COLO829 (cell line): Measurements from ENCODE around the gene CELA2B.

ENCODE experiments used
- DNase-seq: peaks from one replicate; pipeline ENCODE4 v3.0.0; 2012; ENCODE audit warnings: low spot score

The CELA2B gene

DNA sequence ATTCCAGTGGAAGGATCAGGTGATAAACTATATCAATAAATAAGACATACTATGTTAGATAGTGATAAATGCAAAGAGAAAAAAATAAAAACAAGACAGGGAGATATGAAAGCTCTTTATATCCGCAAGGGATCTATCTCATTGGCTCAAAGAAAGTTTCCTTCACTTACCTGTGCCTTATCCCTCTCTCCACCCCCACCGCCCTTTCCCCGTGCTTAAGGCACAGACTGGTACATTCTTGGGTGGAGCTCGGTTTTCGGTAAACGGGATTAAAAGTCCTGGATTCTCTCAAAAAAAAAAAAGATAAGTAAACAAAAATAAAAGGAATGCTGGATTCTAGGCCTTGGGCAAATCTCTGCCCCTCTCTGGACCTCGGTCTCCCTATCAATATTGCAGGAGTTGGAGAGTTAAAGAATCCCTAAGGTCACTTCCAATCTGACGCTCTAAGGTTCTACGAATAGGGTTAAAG is 50.2 kb downstream of the CELA2B start:
- DNase-seq = no peak

DNA sequence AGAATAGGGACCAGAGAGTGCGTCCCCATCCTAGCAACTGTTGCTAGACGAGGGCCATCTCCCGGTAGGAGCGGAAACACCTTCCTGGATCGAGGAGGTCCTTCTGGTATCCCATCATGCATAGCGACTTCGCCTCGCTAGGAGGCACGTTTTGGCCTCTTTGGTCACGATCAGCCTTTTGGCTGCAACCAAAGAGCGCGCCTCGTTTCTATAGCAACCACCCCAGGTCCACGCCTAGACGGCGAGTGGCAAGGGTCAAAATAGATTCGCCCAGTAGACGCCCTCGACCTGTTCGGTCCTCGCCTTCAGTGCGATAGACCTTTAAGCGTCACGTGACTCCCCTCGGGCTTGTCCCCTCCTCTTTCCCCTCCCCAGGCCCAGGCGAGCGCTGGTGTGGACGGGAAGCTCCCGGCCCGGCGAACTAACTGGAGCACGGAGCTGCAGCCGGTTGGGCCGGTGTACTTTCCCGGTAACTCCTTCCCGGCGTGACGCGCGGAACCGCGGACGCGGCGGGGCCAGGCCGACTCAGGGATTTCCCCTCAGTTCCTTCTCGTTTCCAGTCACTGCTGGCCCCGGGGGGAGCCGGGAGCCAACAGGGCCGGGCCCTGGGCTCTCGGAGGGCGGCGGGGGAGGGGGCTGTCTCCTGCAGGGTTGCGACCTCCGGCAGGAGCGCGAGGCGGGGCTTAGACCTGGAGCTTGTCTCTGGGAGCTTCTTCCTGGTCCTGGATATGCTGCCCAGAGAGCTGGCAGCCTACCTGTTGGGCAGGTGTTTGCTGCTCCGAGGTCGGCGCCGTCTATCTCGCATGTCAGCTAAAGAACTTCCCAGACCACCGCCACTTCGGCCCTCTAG is 50.8 kb downstream of the CELA2B start, which contains the start of gene DNAJC16:
DNAJC16 (plus strand) TSS at position 359 of the 850 bp plus-strand sequence. CDS start 2,258 bp downstream, outside the sequence.
- DNase-seq = peak; percentile 95

DNA sequence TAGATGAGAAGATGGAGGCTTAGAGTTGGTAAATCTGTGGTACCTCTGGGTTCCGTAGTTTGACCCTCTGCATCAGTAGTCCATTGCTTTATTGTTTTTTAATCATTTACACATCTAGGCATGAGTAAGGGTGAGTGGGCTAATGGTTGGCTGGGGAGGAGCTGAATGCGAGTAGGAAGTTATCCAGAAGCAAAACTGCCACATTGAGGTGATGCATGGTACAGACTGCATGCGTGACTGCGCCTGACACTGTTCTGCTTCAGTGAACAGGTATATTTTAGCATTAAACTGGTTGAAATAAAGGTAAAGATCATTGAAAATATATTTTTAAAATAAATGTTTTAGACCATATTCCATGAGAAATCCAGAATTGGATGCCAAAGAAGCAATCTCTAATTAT is 55.1 kb downstream of the CELA2B start:
- no peak for DNase-seq

DNA sequence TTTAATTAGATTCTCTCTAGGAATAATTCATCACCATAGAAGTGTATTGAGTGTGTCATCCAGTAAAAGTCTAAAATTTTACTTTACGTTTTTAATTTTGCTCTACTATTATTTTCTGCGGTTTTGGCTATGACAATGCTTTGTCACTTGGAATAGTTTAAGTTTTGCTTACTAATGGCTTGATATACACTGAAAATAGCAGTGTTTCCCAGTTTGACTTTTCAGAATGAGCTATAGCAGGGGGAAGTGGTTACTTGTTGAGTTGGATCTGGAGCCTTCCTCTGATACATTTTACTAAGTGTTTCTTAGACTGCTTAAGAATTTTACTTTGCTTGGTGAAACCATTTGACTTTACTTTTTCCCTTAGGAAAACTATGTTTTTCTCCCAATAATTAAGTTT is 55.8 kb downstream of the CELA2B start:
- no peak for DNase-seq

DNA sequence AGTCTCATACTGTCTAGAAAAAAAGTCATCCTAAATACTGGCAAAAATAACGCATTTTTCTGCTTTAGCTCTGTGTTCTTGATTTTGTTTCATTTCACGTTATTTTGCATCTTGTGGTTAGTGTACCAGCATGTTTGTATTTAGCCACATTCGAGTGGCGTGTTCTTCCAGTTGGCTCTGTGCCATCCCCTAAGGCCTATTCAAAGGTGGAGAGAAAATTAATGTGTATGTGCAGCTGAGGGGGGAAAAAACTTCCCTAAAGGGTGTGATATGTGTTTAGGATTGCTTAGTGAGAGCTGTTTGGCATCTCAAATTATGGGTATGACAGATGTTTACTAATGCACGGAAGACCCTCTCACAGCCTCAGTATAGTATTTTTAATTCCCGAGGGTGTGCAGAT is 62.9 kb downstream of the CELA2B start:
- DNase-seq = no peak

DNA sequence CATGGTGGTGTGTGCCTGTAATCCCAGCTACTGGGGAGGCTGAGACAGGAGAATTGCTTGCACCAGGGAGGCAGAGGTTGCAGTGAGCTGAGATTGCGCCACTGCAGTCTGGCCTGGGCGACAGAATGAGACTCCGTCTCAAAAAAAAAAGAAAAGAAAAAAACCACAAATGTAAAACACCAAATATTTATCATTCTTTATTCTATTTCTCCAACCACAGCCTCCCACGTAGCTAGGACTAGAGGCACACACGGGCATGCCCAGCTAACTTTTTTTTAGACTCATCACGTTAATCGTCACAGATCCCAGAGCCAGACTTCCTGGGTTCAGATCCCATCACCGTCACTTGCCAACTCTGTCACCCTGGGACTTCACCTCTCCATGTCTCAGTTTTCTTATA is 64.3 kb downstream of the CELA2B start:
- DNase-seq = no peak
